Neuronal stem cell (in vitro differentiated cells): ENCODE measurements around the gene LYSMD2.

Source experiments
- DNase-seq: peaks from one replicate; pipeline ENCODE4 v3.0.0-alpha.2; 2013; ENCODE audit warnings: low spot score
- H2AFZ ChIP-seq: one replicate; pipeline ENCODE4 v1.6.1; 2013; ENCODE audit warnings: mild to moderate bottlenecking, low read length, inconsistent platforms
- H2AK5ac ChIP-seq: 2 replicates; pipeline ENCODE4 v1.6.1; 2013; ENCODE audit warnings: low read depth, mild to moderate bottlenecking, inconsistent platforms, low read length, moderate library complexity, mixed read lengths
- H2BK120ac ChIP-seq: 2 replicates; pipeline ENCODE4 v1.6.1; 2013; ENCODE audit warnings: low read depth, mild to moderate bottlenecking, inconsistent platforms, low read length, moderate library complexity, mixed read lengths
- H2BK12ac ChIP-seq: one replicate; pipeline ENCODE4 v1.6.1; 2013; ENCODE audit warnings: low read length, inconsistent platforms
- H2BK15ac ChIP-seq: 2 replicates; pipeline ENCODE4 v1.6.1; 2013; ENCODE audit warnings: mild to moderate bottlenecking, low read length, inconsistent platforms, mixed read lengths
- H2BK5ac ChIP-seq: one replicate; pipeline ENCODE4 v1.6.1; 2013; ENCODE audit warnings: inconsistent platforms, mild to moderate bottlenecking, low read length, moderate library complexity
- H3K14ac ChIP-seq: one replicate; pipeline ENCODE4 v1.6.1; 2013; ENCODE audit warnings: low read length, inconsistent platforms
- H3K18ac ChIP-seq: 2 replicates; pipeline ENCODE4 v1.6.1; 2013; ENCODE audit warnings: low read length, inconsistent platforms
- H3K23ac ChIP-seq: 2 replicates; pipeline ENCODE4 v1.6.1; 2013; ENCODE audit warnings: low read depth, mild to moderate bottlenecking, mixed read lengths, low read length, inconsistent platforms; ENCODE audit not compliant: poor library complexity
- H3K27ac ChIP-seq: replicated peaks from 3 replicates; pipeline ENCODE4 v1.5.1; 2013; ENCODE audit warnings: low read length, inconsistent platforms
- H3K27me3 ChIP-seq, 3 experiments: 2 replicates each; pipeline ENCODE4 v1.6.1; 2013; ENCODE audit warnings: low read length in 3 of 3, mild to moderate bottlenecking in 2 of 3, inconsistent platforms in 1 of 3, low read depth in 1 of 3, mixed read lengths in 1 of 3, moderate library complexity in 1 of 3; ENCODE audit not compliant: control insufficient read depth in 3 of 3, insufficient read depth in 3 of 3
- H3K36me3 ChIP-seq, 2 donors: replicated peaks in 1 of 2; 2 replicates each; pipeline ENCODE4 v1.6.1; 2013; ENCODE audit warnings: low read length in 2 of 2; ENCODE audit not compliant: control insufficient read depth in 2 of 2, insufficient read depth in 2 of 2
- H3K4ac ChIP-seq: 2 replicates; pipeline ENCODE4 v1.6.1; 2013; ENCODE audit warnings: inconsistent platforms, mild to moderate bottlenecking, low read length, moderate library complexity
- H3K4me1 ChIP-seq, 2 donors: 1 replicate in 1 of 2; 2 replicates in 1 of 2; pipeline ENCODE4 v1.6.1; 2013; ENCODE audit warnings: low read length in 2 of 2, low read depth in 1 of 2; ENCODE audit not compliant: control insufficient read depth in 2 of 2, insufficient read depth in 1 of 2
- H3K4me2 ChIP-seq: one replicate; pipeline ENCODE4 v1.6.1; 2013; ENCODE audit warnings: mild to moderate bottlenecking, low read length, inconsistent platforms; ENCODE audit not compliant: insufficient read depth, poor library complexity, severe bottlenecking
- H3K4me3 ChIP-seq, 2 donors: 2 replicates each; pipeline ENCODE4 v1.5.1; 2013; ENCODE audit warnings: low read length in 2 of 2, mild to moderate bottlenecking in 2 of 2, inconsistent platforms in 1 of 2, moderate library complexity in 1 of 2
- H3K79me1 ChIP-seq: one replicate; pipeline ENCODE4 v1.6.1; 2013; ENCODE audit warnings: low read depth, mild to moderate bottlenecking, inconsistent platforms, low read length, moderate library complexity
- H3K9ac ChIP-seq: one replicate; pipeline ENCODE4 v1.6.1; 2013; ENCODE audit warnings: mild to moderate bottlenecking, low read depth, low read length, inconsistent platforms; ENCODE audit not compliant: poor library complexity
- H3K9me3 ChIP-seq, 2 donors: replicated peaks in 1 of 2; 2 replicates each; pipeline versions ENCODE3 to v1.6.1; 2013; ENCODE audit warnings: low read length in 2 of 2, mild to moderate bottlenecking in 2 of 2, inconsistent platforms in 1 of 2, low read depth in 1 of 2, mixed read lengths in 1 of 2, moderate library complexity in 1 of 2; ENCODE audit not compliant: control insufficient read depth in 2 of 2, insufficient read depth in 1 of 2
- H4K8ac ChIP-seq: one replicate; pipeline ENCODE4 v1.6.1; 2013; ENCODE audit warnings: low read depth, mild to moderate bottlenecking, inconsistent platforms, low read length, moderate library complexity
- H4K91ac ChIP-seq: one replicate; pipeline ENCODE4 v1.6.1; 2013; ENCODE audit warnings: low read length, low read depth, mild to moderate bottlenecking, inconsistent platforms; ENCODE audit not compliant: poor library complexity
- WGBS, 2 donors: extraction: QIAGEN DNeasy Blood & Tissue Kit; methylation state at CpG; one replicate each; pipeline ENCODE4 v1.1.7; 2013; ENCODE audit warnings: missing lambda C conversion rate in 2 of 2, mixed read lengths in 1 of 2; ENCODE audit not compliant: insufficient read length in 2 of 2, insufficient replicate concordance in 1 of 2; ENCODE audit errors: extremely low coverage in 2 of 2; 5-methylcytosine and 5-hydroxymethylcytosine counted together

The LYSMD2 gene

GRCh38 chr15:51702710-51703109 lies 34.7 kb downstream of the LYSMD2 start:
- H3K79me1 ChIP-seq: no peaks in the 10 kb centered on the region
- H3K27me3 ChIP-seq: no peaks in the 10 kb centered on the region
- no CpG with 5 or more reads among the region's 1 CpG for WGBS, 2 donors
- no peak overlapping the region for H3K4ac ChIP-seq
- no peak overlapping the region for H3K14ac ChIP-seq
- H3K18ac ChIP-seq: no peak overlapping the region
- no peak overlapping the region for H2BK12ac ChIP-seq
- no peak overlapping the region for H2AK5ac ChIP-seq
- no peak for DNase-seq
- H3K4me1 ChIP-seq: no peaks in the 10 kb centered on the region
- no peak overlapping the region for H4K8ac ChIP-seq
- H4K91ac ChIP-seq: no peak overlapping the region
- H3K36me3 ChIP-seq: no peaks in the 10 kb centered on the region
- H2AFZ ChIP-seq: no peak overlapping the region
- H3K9me3 ChIP-seq: no peaks in the 10 kb centered on the region
- H3K4me2 ChIP-seq: no peak overlapping the region
- H2BK120ac ChIP-seq: no peak overlapping the region
- H2BK15ac ChIP-seq: no peak overlapping the region
- no peak overlapping the region for H3K4me3 ChIP-seq
- H2BK5ac ChIP-seq: no peak overlapping the region
- H3K23ac ChIP-seq: no peak overlapping the region
- H3K9ac ChIP-seq: no peak overlapping the region
- no peak overlapping the region for H3K27ac ChIP-seq

GRCh38 chr15:51699373-51699772 lies 38.1 kb downstream of the LYSMD2 start:
- H3K14ac ChIP-seq: no peak overlapping the region
- H3K27me3 ChIP-seq: no peaks in the 10 kb centered on the region
- no peak overlapping the region for H3K23ac ChIP-seq
- peaks cover 0 to 1% of the 10 kb centered on the region in 2 donors for H3K9me3 ChIP-seq
- no CpG with 5 or more reads among the region's 1 CpG for WGBS, 2 donors
- H2BK12ac ChIP-seq: no peak overlapping the region
- no peaks in the 10 kb centered on the region for H3K4me1 ChIP-seq
- H3K4me2 ChIP-seq: no peak overlapping the region
- no peak overlapping the region for H3K4ac ChIP-seq
- H4K91ac ChIP-seq: no peak overlapping the region
- no peaks in the 10 kb centered on the region for H3K36me3 ChIP-seq
- H2BK120ac ChIP-seq: no peak overlapping the region
- no peak for DNase-seq
- H2AFZ ChIP-seq: no peak overlapping the region
- H3K27ac ChIP-seq: no peak overlapping the region
- H2AK5ac ChIP-seq: no peak overlapping the region
- H3K79me1 ChIP-seq: no peaks in the 10 kb centered on the region
- H4K8ac ChIP-seq: no peak overlapping the region
- H3K18ac ChIP-seq: no peak overlapping the region
- no peak overlapping the region for H2BK5ac ChIP-seq
- no peak overlapping the region for H2BK15ac ChIP-seq
- no peak overlapping the region for H3K9ac ChIP-seq
- H3K4me3 ChIP-seq: no peak overlapping the region

GRCh38 chr15:51697163-51697562 lies 40.3 kb downstream of the LYSMD2 start:
- no peak overlapping the region for H2AFZ ChIP-seq
- H3K18ac ChIP-seq: no peak overlapping the region
- H3K4me1 ChIP-seq: no peaks in the 10 kb centered on the region
- H4K8ac ChIP-seq: no peak overlapping the region
- H3K14ac ChIP-seq: no peak overlapping the region
- no peak overlapping the region for H3K9ac ChIP-seq
- no peak overlapping the region for H3K4me2 ChIP-seq
- H3K23ac ChIP-seq: no peak overlapping the region
- H3K4me3 ChIP-seq: no peak overlapping the region
- no peak overlapping the region for H3K27ac ChIP-seq
- H3K27me3 ChIP-seq: no peaks in the 10 kb centered on the region
- no peaks in the 10 kb centered on the region for H3K36me3 ChIP-seq
- H3K79me1 ChIP-seq: no peaks in the 10 kb centered on the region
- DNase-seq: no peak
- no peak overlapping the region for H3K4ac ChIP-seq
- H3K9me3 ChIP-seq: peaks cover 0 to 1% of the 10 kb centered on the region in 2 donors
- H2BK120ac ChIP-seq: no peak overlapping the region
- no peak overlapping the region for H2AK5ac ChIP-seq
- WGBS, 2 donors: no CpG with 5 or more reads among the region's 2 CpGs
- H4K91ac ChIP-seq: no peak overlapping the region
- H2BK15ac ChIP-seq: no peak overlapping the region
- H2BK12ac ChIP-seq: no peak overlapping the region
- H2BK5ac ChIP-seq: no peak overlapping the region

GRCh38 chr15:51696566-51696965 lies 40.9 kb downstream of the LYSMD2 start:
- Histone ChIP-seq H3K36me3 (no peaks in the 10 kb centered on the region), H4K91ac (no peak overlapping the region), H2BK12ac (no peak overlapping the region), H2BK15ac (no peak overlapping the region), H2BK120ac (no peak overlapping the region), H3K14ac (no peak overlapping the region), H3K4ac (no peak overlapping the region), H3K27ac (no peak overlapping the region), H3K18ac (no peak overlapping the region), H4K8ac (no peak overlapping the region), H3K9ac (no peak overlapping the region), H3K9me3 (peaks cover 0 to 1% of the 10 kb centered on the region in 2 donors), H3K79me1 (no peaks in the 10 kb centered on the region), H2AK5ac (no peak overlapping the region), H3K4me1 (no peaks in the 10 kb centered on the region), H2BK5ac (no peak overlapping the region), H3K23ac (no peak overlapping the region), H3K27me3 (no peaks in the 10 kb centered on the region), H3K4me3 (no peak overlapping the region), H2AFZ (no peak overlapping the region), H3K4me2 (no peak overlapping the region)
- DNase-seq: no peak
- WGBS, 2 donors: no CpG with 5 or more reads among the region's 5 CpGs
